Stimulated activated naive CD8-positive, alpha-beta T cell treated with anti-CD3 and anti-CD28 coated beads, Interleukin-15, Interleukin-2, amounts not matched to agents 100 U/mL and 50 U/mL, for 24 hours (primary cell): Measurements from ENCODE around the gene CRACR2A.
A peak's percentile ranks its signal among the peaks of the same experiment; 100 is the strongest.

Experiments
- ATAC-seq: fragments of 150-1000 bp; cut with Tn5 transposase; one replicate; pipeline ENCODE4 v1.10.0; 2021
- DNase-seq: peaks from one replicate; pipeline ENCODE4 v3.0.0; 2021

The CRACR2A gene

DNA sequence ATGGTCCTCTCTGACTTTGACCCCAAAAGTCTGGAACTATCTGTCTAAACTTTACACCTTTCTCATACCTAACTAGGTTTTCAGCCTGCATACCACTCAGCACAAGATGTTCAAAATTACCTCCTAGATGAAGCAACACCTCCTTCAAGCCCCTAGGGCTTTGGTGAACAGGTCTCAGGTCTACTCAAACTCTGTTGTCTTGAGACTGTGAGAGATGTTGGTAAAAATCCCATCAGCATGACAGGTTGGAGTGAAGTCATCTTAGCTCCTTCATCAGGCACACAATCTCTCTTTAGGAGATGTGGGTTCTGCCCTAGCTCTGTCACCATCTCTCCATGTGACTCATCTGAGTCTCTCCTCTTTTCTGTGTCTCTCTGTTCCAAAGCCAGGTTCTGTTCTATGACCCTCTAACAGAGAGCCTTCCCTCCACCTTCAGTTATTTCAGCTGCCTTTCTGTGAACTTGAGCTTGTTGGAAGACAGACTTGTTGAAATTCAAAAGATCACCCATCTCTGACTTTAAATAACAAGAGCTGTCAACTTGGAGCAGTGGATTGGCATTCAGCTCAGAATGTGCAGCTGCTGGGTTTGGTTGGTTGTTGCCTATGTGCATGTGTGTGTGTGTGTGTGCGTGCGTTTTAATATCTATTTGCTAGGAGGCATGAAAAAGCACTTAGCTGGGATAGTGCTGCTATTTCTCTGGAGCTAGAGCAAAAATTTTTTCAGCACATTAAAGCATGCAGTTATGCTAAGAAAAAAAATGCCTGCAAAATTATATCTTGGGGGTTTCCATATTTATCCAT lies 130.7 kb downstream of the CRACR2A start:
- DNase-seq (no peak), ATAC-seq (peak; percentile 46)

DNA sequence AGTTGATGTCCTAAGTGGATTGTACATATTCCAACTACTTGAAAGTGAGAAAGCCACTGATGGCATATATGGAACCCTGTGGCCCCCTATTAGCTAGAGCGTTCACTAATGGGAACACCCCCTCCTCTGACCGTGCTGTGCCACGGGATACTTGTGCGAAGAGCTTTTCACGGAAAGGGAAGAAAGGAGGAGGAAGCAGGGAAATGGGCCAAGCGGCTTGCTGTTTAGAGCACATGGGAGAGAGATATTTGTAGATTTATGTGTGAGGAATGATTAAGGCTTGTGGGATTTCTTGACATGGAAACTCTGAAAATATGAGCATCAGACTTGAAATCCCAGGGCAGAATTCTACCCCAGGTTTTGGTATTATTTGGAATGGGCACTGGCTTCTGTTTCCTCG lies 132.1 kb downstream of the CRACR2A start:
- ATAC-seq (no peak), DNase-seq (no peak)

DNA sequence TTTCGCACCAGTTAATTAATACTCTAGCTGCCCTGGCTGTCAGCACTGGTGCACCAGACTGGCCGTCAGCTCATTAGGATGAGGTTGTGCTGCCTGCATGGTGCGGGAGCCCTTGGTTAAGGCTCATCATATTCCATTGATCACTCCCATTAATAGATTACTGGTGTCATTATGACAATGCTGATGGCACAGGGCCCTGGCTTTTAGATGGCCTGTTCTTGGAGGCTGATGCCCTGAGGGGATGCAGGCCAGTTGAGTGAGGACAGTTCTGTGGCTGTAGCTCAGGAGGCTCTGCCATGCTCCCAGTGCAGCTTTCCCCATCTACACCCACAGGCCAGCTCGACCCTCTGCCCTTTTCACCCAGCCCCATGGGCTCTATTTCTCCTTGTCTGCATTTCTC lies 135.3 kb downstream of the CRACR2A start:
- no peak for DNase-seq
- no peak for ATAC-seq

DNA sequence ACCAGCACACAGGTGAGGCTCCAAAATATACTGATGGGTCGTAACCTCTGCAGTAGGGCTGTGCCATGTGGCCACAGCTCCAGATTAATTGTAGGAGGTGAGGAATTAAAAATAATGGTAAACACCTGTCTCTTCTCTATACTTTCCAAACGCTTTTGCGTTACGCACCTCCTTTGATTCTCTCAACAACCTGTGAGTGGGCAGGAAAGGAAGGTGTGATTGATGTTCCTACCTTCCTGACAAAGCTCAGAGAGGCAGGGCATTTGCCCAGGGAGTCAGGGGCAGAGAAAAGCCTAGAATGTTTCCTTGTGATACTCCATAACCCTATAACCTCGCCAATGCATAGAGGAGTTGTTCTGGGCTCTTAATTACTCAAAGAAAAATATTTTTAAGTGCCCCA lies 137.0 kb downstream of the CRACR2A start:
- DNase-seq, result no peak
- no peak for ATAC-seq

DNA sequence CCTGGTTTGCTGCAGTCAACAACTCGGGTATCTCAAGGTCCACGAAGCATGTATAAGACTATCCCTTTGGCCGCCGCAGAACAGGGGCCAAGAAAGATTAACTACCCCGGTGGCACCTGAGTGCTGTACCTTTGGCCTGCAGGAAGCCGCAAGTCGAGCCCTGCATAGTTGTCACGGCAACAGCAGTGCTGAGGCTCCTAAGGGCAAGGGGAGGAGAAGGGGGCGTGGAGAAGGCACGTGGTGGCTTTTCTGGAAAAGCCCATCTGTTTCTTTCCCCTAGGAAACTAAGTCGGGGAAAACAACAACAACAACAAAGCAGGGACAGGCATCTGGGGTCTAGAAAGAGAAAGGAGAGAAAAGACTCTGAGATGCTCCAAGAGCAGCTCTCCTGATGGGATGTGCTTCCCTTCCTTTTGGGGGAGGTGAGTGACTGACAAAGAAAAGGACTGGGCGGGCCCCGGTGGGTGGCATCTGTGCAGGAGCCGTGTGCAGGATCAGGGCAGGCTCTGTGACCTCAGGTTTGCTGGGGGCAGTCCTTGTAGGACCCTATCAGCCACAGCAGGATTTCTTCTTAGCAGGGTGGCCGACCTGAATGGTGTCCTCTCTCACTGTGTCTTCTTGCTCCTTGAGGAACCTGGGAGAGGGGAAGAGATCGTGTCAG lies 138.0 kb downstream of the CRACR2A start:
- DNase-seq (no peak), ATAC-seq (no peak)

DNA sequence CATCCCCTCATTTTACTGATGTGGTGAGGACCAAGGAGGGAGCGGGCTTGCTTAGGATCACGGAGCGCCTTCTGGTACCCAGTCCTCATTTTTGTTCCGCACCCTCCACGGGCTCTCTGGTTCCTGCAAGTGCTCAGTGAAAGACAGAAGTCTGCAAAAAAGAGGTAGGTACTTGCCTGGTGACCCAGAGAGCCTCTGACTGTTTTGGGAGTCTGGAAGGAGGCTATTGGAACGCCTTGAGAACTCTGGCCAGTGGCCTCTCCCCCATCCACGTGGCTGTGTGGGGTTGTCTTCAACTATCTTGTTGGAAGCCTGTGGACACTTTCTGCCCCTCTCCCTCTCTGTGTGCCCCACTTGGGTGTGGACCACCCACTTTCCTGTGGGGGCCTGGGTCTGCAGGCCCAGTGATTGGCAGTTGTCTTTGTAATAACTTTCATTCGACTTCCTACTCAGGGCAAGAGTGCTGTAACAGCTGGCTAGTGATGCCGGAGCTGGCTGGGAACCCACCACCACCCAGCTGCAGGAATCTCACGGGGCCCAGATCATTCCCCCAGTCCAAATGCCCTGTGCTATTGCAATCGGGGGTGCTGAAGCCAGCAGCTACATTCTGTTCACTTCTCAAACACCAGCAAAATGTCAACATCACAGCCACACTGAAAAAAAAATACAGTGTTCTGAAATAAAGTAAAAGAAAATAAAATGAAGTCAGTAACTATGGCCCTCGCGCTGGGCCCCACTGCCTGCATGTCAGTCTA lies 139.1 kb downstream of the CRACR2A start:
- ATAC-seq (no peak), DNase-seq (no peak)

DNA sequence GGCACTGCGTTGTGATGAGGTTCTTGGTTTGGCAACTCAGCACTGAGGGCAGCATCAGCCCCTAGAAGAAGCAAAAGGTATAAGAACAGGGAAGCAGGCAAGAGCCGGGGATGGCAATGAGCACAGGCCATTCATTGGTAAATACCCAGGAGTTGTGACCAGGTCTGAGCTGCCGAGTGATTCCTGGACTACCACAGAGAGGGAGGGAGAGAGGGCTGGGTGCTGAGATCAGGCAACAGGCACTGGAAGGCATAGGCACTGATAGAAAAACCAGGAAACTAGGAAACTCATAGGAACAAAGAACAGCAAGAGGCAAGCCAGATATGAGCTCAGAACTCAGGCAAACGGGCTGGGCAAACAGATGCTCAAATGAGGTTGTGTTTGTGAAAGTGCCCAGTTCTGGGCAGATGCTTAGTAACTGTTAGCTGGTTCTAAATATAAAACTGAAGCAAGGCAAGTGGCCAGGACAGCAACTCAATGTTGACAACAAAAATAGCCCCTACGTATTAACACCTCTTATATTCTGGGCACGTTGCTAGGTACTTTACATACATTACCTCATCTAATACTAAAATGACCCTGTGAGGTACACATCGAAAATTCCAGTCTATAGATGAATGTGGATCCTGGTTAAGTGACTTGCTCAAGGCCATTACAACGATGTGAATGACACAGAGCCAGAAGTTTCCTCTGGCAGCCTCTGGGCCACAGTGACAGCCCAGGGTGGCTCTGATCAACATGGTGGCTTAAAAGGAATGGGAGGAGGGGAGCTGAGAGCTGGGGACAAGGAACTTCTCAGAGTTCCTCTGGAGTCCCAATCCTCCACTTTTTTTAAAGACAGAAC lies 140.8 kb downstream of the CRACR2A start:
- no peak for DNase-seq
- ATAC-seq, result no peak

DNA sequence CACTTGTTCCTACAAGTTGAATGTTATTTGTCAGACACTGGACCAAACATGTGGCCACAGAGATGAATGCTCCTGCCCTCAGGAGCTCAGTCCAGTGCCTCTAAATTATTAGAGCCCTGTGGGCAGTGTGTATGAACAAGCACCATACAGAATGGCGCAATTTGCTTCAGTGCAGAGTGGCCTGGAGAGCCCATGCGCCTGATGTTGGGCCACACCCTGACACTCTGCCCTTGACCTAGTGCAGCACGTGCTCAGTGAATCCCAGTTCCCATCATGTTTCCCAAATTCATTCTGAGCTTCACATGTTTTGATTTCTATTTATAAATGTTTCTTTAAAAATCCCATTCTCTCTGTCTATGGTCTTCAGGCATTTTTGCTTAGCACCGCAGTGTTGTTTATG lies 145.1 kb downstream of the CRACR2A start:
- DNase-seq (no peak), ATAC-seq (no peak)

DNA sequence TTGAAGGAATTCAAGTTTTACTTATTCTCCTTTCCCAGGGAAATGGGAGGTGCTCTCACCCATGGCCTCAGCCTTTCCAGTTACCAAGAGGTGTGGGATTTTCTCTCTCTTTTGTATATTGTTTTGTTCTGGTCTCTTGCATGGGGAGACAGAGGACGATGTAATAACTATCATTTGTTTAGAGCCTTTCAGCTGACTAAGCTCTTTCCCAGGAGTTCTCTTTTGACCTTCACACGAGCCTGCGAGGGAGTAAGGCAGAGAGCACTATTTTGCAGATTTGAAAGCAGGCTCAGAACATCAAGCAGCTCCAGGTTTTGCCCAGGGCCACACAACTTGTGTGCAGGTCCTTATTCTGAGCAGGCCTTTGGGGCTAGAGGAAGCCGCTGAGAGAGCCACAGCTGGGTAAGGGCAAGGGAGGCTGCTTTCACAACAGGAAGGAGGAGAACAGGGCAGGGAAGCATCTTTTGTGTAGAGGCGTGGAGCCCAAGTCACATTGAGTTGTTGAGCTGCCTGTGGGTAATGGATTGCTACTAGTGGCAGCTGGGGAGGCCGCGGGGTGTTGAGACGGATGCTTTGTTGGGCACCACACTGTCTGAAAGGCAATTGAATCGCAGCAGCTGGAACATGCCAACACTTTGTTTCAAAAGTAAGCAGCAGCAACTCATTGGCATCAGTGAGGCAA lies 145.7 kb downstream of the CRACR2A start:
- DNase-seq, result no peak
- no peak for ATAC-seq

DNA sequence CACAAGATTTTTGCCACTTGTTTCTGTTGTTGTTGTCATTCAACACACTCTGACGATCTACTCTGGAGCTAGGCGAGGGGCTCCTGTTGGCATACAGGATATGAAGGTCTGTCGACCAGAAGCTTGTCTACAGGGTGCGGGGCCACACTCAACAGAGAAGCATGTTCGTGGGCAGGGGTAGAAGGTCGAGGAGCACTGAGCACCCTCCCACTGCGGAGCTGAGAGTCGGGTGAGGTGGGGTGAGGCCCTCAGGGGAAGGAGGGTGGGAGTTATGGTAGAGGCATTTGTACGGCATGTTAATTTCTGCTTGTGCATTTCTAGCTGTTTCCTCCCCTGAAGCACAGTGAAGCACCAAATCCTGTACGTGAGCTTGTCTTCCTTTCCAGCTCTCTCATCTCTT lies 146.8 kb downstream of the CRACR2A start:
- DNase-seq (no peak), ATAC-seq (no peak)

DNA sequence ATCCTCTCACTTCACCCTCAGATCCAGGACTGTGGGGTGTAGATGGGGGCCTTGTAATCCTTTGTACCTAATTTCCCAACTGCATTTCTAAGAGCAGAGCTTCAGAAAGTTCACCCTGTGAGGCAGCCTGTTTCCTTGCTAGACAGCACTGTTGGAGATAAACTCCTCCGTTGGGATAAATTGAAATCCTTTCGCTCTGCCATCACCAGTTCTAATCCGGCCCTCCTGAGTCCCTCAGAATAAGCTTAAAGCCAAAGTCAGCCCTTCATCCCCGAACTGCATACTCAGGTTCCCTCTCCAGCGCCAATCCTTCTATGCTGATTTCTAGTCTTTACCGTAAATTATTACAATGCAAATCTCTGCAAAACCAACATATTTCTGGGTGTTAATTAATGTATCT lies 147.2 kb downstream of the CRACR2A start:
- DNase-seq (no peak), ATAC-seq (no peak)

DNA sequence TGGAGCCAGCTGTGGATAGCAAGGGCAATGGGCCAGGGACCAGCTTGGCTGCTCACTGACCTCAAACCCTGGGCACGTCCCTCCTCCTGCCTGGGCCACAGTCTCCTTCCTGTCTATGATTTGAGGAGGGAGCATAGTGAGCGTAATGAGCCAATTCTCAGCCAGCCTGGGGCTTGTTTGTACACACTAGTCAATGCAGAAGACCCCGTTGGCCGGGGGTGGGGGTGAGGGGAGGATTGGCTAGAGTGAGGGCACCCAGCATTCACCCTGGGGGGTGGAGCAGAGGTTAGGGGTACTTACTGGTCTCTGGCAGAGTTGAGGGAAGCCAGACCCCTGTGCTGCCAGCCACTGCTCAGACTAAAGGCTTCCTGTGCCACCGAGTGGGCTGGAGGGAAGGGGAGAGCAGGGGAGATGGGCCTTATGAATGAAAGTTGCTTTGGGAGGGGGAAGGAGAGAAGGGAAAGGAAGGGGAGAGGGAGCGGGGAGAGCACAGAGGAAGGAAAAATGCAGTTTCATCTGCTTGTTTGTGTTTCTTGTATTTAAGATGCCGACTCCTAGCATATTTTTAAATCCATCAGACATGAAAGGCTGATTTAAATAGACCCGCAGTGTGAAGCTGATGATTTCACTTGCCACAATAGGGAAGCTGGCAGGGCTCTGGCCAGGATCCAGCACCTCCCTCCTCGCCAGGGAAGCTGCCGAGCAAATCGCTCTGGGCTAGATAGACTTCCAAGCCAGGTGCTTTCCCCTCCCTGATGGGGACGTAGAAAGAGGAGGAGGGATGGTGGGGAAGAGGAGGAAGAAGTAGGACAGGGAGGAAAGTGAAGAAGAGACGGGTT lies 147.9 kb downstream of the CRACR2A start:
- ATAC-seq (no peak), DNase-seq (no peak)

DNA sequence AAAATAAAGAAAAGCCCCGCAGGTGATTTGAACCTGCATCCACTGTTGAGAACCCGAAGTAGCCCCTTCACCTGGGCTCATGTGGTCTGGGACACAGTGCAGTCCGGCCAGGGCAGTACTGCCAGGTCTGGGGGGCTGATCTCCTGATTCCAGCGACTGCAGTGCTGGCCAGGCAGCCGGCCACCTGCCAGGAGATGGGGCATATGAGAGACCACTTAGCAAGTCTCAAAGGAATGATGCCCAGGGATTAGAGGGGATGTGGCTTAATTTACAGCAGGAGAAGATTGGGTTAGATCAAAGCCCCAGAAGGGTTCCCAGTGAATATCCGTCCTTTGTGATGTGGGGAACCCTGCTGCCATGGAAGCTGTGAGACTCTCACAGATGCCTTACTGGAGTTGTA lies 148.6 kb downstream of the CRACR2A start:
- ATAC-seq, result no peak
- no peak for DNase-seq

DNA sequence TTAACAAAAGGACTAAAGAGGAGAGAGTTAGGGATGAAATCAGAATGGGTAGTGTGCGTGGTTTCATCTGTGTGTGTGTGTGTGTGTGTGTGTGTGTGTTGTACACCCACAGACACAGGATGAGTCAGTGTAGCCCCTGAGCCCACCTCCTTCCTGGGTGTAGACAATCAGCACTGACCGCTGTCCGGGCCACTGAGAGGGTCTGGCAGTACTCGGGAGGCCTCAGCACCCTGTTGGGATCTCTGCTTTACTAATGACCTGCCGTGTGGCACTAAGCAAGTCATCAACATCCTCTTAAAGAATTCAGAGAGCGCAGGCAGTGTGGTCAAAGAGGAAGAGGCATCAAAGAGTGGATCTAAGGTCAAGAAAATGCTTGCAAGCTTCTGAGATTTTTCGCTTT lies 149.3 kb downstream of the CRACR2A start:
- no peak for ATAC-seq
- no peak for DNase-seq

DNA sequence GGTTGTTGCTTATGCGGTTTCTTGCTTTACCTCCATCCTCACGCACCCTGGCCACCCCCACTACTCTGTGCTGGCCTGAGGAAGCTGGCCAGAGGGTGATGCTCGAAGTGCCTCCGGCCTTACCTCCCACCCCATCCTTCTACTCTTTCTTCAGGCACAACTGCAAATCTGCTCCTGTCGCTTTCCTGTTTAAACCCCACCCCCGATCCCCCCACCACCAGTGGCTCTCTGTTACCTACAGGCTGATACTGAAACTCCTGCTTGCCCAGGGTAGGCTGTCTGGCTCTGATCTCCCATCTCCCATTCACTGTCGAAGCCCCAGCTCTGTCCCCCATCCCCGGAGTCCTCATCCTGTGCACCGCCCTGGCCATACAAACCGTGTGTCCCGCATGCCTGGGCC lies 150.4 kb downstream of the CRACR2A start:
- ATAC-seq, result no peak

DNA sequence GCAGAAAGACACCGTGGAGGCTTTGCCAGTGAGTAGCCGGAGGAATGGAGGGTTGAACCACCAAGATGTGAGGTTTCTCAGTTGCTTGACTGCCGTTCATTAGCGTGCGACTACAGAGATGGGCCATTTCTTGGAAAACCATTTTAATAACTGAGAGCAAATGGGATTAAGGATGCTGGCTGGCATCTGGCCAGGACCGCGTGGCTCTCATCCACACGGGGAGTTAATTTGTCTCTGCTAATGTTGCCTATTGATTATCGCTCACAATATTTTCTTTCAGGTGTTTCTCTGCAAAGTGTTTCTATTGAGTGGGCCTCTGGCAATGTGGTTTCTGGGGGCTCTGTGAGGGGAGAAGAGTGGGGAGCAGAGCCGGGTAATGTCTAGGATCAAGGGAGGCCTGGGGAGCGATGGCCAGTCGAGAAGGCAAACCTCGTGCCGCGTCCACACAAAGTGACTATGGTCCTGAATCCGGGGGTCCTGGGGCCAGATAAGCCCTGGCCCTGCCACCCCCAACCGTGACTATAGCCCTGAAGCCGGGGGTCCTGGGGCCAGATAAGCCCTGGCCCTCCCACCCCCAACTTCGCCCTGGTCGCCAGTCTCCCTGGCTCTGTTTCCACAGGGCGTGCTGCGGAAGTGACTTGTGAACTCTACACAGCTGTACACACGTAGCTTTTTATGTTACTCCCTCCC lies 151.3 kb downstream of the CRACR2A start:
- DNase-seq (no peak), ATAC-seq (no peak)

More for the DNA sequence above, 150.4 kb downstream of the CRACR2A start:
- no peak for DNase-seq

DNA sequence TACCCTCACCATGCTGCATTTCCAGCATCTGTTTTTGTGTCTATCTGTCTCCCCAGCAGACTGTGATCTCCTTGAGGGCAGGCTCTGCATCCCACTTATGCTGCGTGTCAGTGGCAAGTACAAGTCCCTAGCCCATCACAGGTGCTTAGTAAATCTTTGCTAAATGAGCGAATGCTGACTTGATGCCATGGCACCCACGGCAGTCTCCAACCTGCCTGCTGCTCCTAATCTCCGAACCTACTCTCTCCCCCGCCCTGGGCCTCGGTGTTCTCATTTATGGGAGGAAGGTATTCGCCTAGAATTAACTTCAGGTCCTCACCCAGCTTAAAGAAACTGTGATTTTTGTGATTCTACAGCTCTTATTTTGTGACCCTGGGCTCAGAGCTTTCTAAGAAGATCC lies 152.0 kb downstream of the CRACR2A start:
- ATAC-seq (no peak), DNase-seq (no peak)

DNA sequence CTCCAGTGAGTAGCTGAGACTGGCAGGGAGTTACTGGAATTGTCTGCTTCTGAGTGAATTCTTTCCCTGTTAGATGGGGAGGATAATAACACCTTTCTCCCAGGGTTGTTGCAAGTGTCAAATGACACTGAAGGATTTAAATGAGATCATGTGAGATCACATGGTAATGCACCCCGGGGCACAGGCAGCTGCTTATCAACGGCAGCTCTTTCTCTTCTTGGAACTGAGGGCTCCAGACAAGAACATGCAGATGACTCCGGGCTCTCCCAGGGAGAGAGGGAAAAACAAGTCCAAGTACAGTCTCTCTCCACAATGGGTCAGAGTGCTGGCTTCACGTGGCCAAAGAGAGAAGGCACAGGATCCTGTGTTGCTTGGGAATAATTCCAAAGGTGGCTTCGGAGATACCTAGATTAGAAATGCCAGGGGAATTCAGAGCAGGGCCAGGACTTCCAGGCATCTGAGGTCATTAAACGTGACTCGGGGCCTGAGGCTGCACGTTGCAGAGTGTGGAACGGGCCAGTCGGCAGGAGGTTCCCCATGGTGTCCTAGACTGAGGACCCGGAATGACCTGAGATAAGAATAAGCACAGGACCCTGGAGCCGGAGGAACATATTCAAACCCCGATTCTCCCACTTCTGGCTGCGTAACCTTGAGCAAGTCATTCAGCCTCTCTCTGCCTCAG lies 152.7 kb downstream of the CRACR2A start:
- no peak for ATAC-seq
- DNase-seq, result no peak
